ENCODE data around the gene ZNF407.
A peak's percentile ranks its signal among the peaks of the same experiment; 100 is the strongest.
"Not testable (repeated sequence)": the region's sequence is repeated elsewhere in the genome, so short reads cannot be mapped to it uniquely, and the experiment has no call there.

The ZNF407 gene

DNA sequence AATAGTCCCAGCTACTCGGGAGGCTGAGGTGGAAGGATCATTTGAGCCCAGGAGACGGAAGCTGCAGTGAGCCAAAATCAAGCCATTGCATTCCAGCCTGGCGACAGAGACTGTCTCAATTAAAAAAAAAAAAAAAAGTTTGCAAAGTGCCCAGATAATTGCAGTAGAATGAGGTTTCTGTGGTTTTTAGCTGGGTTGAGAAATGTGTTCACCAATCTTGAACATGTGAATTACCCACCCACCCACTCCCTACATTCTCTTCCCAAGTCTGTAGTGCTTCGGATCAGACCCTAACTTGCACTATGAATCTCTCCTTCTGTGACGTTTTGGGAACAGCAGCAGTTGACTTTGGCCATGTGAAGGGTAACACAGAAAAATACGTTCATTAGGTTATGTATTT, 363.9 kb downstream of the ZNF407 start:
- no peak for DNase-seq
- intact Hi-C loops (cut with DNase I): no loop called here

- peak in 21 of 42 donors; percentile 10 to 76 (median 39) for DNase-seq
- intact Hi-C loops (cut with DNase I): no loop called here
Measured at GRCh38 chr18:74963820-74964446, 366.3 kb downstream of the ZNF407 start.

DNA sequence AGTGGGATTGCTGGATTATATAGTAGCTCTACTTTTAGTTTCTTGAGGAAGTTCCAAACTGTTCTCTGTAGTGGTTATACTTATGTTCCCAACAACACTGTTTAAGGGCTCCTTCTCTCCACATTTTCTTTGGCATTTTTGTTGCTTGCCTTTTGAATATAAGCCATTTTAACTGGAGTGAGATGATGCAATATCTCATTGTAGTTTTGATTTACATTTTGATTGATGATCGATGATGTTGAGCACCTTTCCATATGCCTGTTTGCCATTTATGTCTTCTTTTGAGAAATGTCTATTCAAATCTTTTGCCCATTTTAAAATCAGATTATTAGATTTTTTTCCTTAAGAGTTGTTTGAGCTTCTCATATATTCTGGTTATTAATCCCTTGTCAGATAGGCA, 368.0 kb downstream of the ZNF407 start:
- intact Hi-C loops (cut with DNase I): no loop called here
- no peak for DNase-seq

DNA sequence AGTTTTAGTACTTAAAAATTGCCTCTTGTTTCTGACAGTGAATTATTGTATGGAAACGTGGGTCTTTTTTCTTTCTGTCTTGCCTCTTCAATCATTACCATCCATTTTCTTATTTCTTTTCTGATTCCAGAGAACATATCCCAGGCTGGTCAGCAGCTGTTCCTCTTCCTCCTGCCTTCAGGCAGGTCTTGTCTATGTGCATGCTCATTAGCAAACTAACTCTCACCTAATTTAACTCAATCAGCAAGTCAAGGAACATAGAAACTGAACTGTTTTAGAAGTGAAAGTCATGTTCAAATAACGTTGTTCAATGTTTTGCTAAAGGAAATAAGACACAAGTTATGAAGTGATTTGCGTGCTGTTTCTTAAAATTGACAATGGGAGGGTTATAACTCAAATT, 369.8 kb downstream of the ZNF407 start:
- intact Hi-C loops (cut with DNase I): no loop called here
- DNase-seq: no peak

DNA sequence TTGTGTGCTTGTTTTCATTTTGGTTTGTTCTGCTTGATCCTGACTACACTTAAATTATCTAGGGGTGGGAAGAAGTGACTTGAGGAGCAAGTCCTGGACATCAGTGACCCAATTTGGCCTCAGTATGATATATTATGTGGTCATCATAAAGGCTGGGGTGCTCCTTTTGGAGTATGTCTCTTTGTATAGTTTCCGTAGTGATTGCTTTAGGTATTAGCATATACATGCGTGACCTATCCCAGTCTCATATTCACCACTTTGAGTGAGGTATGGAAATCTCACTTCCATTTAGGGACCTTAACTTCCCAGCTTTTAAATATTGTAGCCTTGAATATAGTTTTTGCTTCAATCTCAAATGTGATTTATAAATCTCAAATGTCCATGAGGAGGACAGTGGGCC, 370.3 kb downstream of the ZNF407 start:
- DNase-seq: no peak
- intact Hi-C loops (cut with DNase I): no loop called here

DNA sequence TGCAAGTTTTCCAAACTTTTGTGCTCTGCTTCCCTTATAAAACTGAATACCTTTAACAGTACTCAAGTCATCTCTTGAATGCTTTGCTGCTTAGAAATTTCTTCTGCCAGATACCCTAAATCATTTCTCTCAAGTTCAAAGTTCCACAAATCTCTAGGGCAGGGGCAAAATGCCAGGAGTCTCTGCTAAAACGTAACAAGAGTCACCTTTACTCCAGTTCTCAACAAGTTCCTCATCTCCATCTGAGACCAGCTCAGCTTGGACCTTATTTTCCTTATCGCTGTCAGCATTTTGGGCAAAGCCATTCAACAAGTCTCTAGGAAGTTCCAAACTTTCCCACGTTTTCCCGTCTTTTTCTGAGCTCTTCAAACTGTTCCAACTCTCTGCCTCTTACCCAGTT, 373.7 kb downstream of the ZNF407 start:
- DNase-seq; intact Hi-C loops (cut with DNase I): not testable (repeated sequence)

DNA sequence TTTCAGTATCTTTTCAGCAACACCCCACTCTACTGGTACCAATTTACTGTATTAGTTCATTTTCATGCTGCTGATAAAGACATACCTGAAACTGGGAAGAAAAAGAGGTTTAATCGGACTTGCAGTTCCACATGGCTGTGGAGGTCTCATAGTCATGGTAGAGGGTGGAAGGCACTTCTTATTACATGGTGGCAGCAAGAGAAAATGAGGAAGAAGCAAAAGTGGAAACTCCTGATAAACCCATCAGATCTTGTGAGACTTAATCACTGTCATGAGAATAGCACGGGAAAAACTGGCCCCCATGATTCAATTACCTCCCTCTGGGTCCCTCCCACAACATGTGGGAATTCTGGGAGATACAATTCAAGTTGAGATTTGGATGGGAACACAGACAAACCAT, 374.1 kb downstream of the ZNF407 start:
- DNase-seq; intact Hi-C loops (cut with DNase I): not testable (repeated sequence)

- intact Hi-C loops (cut with DNase I): no loop called here
- no peak for DNase-seq
Measured at GRCh38 chr18:74972354-74972753, 374.7 kb downstream of the ZNF407 start.

DNA sequence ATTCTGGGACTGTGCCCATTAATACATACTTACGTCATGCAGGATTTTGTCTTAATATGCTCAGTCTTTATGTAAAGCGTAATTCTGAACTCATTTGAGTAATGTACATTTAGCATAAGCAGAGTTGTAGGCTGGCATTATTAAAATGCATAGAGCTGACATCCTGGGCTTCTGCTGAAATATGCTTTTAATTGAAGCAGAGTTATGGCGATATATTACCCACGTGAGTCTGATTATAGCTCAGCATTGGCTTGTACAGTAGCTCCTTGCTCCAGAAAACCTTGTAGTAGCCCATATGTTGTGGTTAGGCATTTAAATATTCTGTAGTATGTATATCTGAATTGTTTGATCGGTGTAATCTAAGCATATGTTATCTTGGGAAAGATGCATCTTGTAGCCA, 377.3 kb downstream of the ZNF407 start:
- intact Hi-C loops (cut with DNase I): no loop called here
- DNase-seq: no peak

DNA sequence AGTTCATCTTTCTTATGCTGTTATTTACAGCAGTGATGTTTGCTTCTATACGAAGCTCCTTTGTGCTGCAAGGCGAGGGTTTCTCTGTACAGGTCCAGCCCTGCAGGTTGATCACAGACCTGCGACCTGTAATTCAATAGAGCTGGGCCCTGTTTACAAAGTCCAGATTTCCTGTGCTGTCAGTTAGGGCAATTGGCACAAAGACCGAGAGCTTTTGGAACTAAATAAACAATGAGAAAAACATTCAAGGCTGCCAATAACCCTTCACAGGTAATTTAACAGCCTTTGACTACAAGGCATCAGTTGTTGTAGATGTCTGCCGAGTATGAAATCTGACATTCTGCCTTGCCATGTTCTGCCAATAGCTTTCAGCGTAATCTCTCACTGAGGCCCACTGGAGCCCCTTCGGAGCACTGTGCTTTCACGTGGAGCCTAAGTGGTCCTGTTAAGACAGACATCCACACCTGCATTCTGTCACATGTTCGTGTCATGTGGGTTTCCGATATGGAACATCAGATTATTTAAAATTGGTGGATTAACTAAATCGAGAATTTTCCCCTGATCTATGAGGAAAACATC, 378.8 kb downstream of the ZNF407 start:
- DNase-seq: no peak
- intact Hi-C loops (cut with DNase I): no loop called here

DNA sequence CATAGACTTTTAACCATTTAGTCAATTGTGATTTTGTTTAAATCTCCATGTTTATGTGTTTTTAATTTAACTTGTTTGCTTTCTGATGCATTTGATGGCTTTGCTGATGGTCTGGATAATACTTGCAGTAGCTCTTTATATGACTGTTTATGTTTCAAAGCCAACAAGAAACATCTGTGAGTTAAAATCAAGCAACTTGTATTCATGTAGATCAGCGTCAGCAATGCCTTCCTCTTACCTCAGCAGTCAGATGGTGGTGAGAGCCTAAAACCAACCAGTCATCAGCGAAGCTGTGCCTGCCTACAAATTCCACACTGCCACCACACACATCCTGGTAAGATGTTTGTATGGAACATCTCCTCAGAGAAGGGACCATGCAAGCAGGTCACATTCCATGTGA, 379.4 kb downstream of the ZNF407 start:
- intact Hi-C loops (cut with DNase I): no loop called here
- no peak for DNase-seq

GRCh38 chr18:74980669-74981068, 383.0 kb downstream of the ZNF407 start:
- intact Hi-C loops (cut with DNase I): no loop called here
- DNase-seq: peak in 38 of 42 donors; percentile 14 to 75 (median 44)

DNA sequence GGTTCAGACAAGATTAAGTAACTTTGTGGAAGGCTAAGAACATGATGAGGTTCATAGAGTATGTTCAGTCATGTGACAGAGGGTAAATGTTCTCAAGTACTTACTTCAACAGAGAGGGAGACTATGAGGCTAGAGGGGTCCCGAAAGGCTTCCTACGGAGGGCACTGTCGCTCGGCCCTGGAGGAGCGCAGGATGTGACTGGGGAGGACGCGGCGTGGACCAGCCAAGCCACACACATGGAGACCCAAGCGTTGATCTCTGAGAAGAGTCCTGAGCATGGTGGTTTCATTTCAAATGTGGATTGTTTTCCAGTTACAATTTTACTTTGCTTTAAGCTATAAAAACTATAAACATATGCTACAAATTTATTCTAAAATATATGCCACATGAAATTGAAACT, 383.8 kb downstream of the ZNF407 start:
- DNase-seq: no peak
- intact Hi-C loops (cut with DNase I): no loop called here

DNA sequence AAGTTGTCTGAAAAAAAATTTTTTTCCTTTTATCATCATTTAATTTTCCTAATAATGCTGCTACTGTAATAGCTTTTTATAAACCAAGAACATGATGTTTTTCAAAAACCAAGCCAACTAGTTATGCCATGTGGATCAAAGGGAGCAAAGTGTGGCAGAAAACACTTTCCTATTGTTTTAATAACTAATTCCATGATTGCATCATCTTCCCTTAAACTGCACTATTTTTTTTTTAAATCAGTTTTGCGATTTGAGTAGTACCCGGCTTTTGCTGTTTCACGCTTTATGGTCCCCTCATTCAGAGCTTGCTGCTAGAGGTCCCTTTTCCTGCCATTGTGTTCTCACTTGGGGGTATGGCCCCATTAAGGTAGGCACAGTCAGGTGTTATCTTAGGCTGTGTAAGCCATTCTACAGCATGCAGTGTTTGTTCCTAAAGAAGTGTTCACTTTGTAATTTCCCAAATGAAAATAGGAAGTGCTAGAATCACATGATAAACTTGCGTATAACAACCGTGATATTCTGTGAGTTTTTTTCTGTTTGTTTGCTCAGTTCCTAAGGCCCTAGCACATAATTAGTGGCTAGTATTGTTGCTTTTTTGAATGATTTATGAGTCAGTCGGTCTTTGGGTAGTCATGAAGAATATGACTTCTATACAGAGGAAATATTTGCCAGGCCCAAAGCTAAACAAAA, 385.4 kb downstream of the ZNF407 start:
- intact Hi-C loops (cut with DNase I): no loop called here
- no peak for DNase-seq

- intact Hi-C loops (cut with DNase I): no loop called here
- no peak for DNase-seq
Measured at GRCh38 chr18:74989134-74989533, 391.5 kb downstream of the ZNF407 start.

GRCh38 chr18:74990563-74991081, 393.0 kb downstream of the ZNF407 start:
- intact Hi-C loops (cut with DNase I): no loop called here
- DNase-seq: no peak

GRCh38 chr18:74994502-74995418, 397.1 kb downstream of the ZNF407 start:
- intact Hi-C loops (cut with DNase I): no loop called here
- DNase-seq: no peak

DNA sequence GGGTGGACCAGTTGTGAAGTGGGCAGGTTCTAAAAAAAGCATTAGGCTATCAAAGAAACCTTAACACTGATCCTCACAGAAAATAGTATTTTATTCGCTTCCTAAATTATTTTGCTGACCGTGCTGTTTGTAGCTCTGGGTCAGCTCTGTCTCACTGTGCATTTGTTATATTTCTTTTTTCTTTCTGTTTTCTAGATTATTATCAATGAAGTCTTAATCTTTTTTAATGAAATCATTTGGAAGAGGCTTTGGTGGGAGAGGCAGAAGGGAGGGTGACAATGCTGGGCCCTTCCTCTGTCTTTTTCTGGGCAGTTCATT, 397.7 kb downstream of the ZNF407 start:
- DNase-seq: no peak
- intact Hi-C loops (cut with DNase I): no loop called here

- intact Hi-C loops (cut with DNase I): no loop called here
- DNase-seq: no peak
Measured at GRCh38 chr18:74996055-74996454, 398.4 kb downstream of the ZNF407 start.

DNA sequence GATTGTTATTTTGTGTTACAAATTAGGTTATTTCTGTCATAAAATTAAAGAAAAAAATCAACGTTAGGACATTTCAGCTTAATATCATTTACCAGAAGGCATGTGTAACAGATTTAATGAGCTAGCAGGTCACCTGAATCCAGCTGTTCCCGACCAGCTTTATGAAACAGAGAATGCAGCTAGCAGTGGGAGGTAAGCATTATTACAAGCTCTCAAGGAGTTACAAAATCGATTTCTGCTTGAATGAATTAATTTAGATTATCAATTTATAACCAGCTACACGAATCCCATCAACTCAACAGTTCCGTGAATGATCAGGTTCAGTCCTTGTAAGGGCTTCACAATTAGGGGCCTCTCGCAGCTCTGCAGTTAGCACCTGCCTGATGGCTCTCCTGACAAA, 399.3 kb downstream of the ZNF407 start:
- intact Hi-C loops (cut with DNase I): no loop called here
- DNase-seq: no peak

All from head of caudate nucleus (tissue), 42 donors.